ENCODE data around the gene NTSR1.

The NTSR1 gene

GRCh38 chr20:62723351-62723750, 14.7 kb downstream of the NTSR1 start:
- no peaks in the 10 kb centered on the region for H3K36me3 ChIP-seq (ENCODE audit: insufficient read depth, low read length)
- no peaks in the 10 kb centered on the region for H3K9me2 ChIP-seq (replicated peaks; ENCODE audit: low read depth, low read length)
- H3K27me3 ChIP-seq (ENCODE audit: insufficient read depth, low read length, poor library complexity, severe bottlenecking): no peaks in the 10 kb centered on the region
- no peaks in the 10 kb centered on the region for H3F3A ChIP-seq (ENCODE audit: low read depth)
- no peak overlapping the region for H3K4me3 ChIP-seq (ENCODE audit: low read length, poor library complexity, severe bottlenecking)
- H3K4me1 ChIP-seq (ENCODE audit: insufficient read depth, low read length, poor library complexity, severe bottlenecking): no peaks in the 10 kb centered on the region
- H3K4me2 ChIP-seq (ENCODE audit: low read depth, low read length, poor library complexity, severe bottlenecking): no peak overlapping the region
- no peak for TF ChIP-seq CTCF (conservative IDR thresholded peaks at IDR 0.05; ENCODE audit: low read length)
- TF ChIP-seq EZH2phosphoT487 (IDR thresholded peaks at IDR 0.05; ENCODE audit: borderline replicate concordance): no peak
- no peaks in the 10 kb centered on the region for H4K20me1 ChIP-seq (ENCODE audit: insufficient read depth, low read length, poor library complexity, severe bottlenecking)
- H2AFZ ChIP-seq (ENCODE audit: low read length): no peak overlapping the region
- no peaks in the 10 kb centered on the region for H3K79me2 ChIP-seq (ENCODE audit: insufficient read depth, low read length)
- no peak overlapping the region for H3K9ac ChIP-seq (ENCODE audit: low read depth, low read length, poor library complexity, severe bottlenecking)
- peaks cover 12% of the 10 kb centered on the region; the same call in 1 of the 2 replicates for H3K9me3 ChIP-seq (ENCODE audit: insufficient read depth, low read depth, low read length)

- TF ChIP-seq CTCF (conservative IDR thresholded peaks at IDR 0.05; ENCODE audit: low read length): no peak
- H3F3A ChIP-seq (ENCODE audit: low read depth): no peaks in the 10 kb centered on the region
- peaks cover 12% of the 10 kb centered on the region; the same call in 1 of the 2 replicates for H3K9me3 ChIP-seq (ENCODE audit: insufficient read depth, low read depth, low read length)
- no peak overlapping the region for H2AFZ ChIP-seq (ENCODE audit: low read length)
- H3K27me3 ChIP-seq (ENCODE audit: insufficient read depth, low read length, poor library complexity, severe bottlenecking): no peaks in the 10 kb centered on the region
- H3K4me3 ChIP-seq (ENCODE audit: low read length, poor library complexity, severe bottlenecking): no peak overlapping the region
- H4K20me1 ChIP-seq (ENCODE audit: insufficient read depth, low read length, poor library complexity, severe bottlenecking): no peaks in the 10 kb centered on the region
- no peaks in the 10 kb centered on the region for H3K9me2 ChIP-seq (replicated peaks; ENCODE audit: low read depth, low read length)
- no peak overlapping the region for H3K9ac ChIP-seq (ENCODE audit: low read depth, low read length, poor library complexity, severe bottlenecking)
- H3K36me3 ChIP-seq (ENCODE audit: insufficient read depth, low read length): no peaks in the 10 kb centered on the region
- H3K79me2 ChIP-seq (ENCODE audit: insufficient read depth, low read length): no peaks in the 10 kb centered on the region
- H3K4me2 ChIP-seq (ENCODE audit: low read depth, low read length, poor library complexity, severe bottlenecking): no peak overlapping the region
- no peaks in the 10 kb centered on the region for H3K4me1 ChIP-seq (ENCODE audit: insufficient read depth, low read length, poor library complexity, severe bottlenecking)
These were observed 15.3 kb downstream of the NTSR1 start for GRCh38 chr20:62723768-62724450.

- Histone ChIP-seq H3K79me2 (ENCODE audit: insufficient read depth, low read length) (no peaks in the 10 kb centered on the region), H3K9ac (ENCODE audit: low read depth, low read length, poor library complexity, severe bottlenecking) (no peak overlapping the region), H3K9me3 (ENCODE audit: insufficient read depth, low read depth, low read length) (peaks cover 12% of the 10 kb centered on the region; the same call in 1 of the 2 replicates), H4K20me1 (ENCODE audit: insufficient read depth, low read length, poor library complexity, severe bottlenecking) (no peaks in the 10 kb centered on the region), H2AFZ (ENCODE audit: low read length) (no peak overlapping the region), H3K4me2 (ENCODE audit: low read depth, low read length, poor library complexity, severe bottlenecking) (no peak overlapping the region), H3K9me2 (replicated peaks; ENCODE audit: low read depth, low read length) (no peaks in the 10 kb centered on the region), H3K4me1 (ENCODE audit: insufficient read depth, low read length, poor library complexity, severe bottlenecking) (no peaks in the 10 kb centered on the region), H3K4me3 (ENCODE audit: low read length, poor library complexity, severe bottlenecking) (no peak overlapping the region), H3K36me3 (ENCODE audit: insufficient read depth, low read length) (no peaks in the 10 kb centered on the region), H3K27me3 (ENCODE audit: insufficient read depth, low read length, poor library complexity, severe bottlenecking) (no peaks in the 10 kb centered on the region), H3F3A (ENCODE audit: low read depth) (no peaks in the 10 kb centered on the region)
- TF ChIP-seq CTCF (conservative IDR thresholded peaks at IDR 0.05; ENCODE audit: low read length): no peak
These were observed 16.3 kb downstream of the NTSR1 start for GRCh38 chr20:62724692-62725595.

Measured in Loucy (cell line).